GM18520 (cell line): ENCODE measurements around the gene LYZL2.
"Not testable (repeated sequence)": the region's sequence is repeated elsewhere in the genome, so short reads cannot be mapped to it uniquely, and the experiment has no call there.

Experiments used
- ATAC-seq: cut with Tn5 transposase; IDR thresholded peaks from one replicate; pipeline ENCODE4 v1.9.1; 2021; ENCODE audit not compliant: unreplicated experiment

Gene LYZL2

DNA sequence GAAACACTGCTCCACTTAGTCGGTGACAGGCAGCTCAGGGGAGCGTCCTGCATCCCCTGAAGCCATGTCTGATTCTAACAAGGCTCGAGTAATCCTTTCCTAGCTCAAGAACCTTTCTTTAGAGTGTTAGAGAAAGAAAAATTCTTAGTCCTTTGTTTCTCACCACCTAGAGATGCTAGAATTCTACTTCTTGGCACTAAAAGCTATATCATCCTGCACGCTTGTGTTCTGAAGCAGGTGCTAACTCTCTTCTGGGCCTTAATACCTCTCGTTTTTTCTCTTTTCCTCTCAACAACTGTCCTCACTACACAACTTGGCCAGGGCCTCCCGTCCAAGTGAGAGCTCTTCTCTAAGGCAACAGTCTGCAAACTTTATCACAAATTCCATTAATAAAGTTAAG is at the start of gene LYZL2:
TSS of gene LYZL2 (minus strand) at position 101 of the 400 bp plus-strand sequence. CDS start 2,838 bp downstream, outside the sequence.
- no peak for ATAC-seq

DNA sequence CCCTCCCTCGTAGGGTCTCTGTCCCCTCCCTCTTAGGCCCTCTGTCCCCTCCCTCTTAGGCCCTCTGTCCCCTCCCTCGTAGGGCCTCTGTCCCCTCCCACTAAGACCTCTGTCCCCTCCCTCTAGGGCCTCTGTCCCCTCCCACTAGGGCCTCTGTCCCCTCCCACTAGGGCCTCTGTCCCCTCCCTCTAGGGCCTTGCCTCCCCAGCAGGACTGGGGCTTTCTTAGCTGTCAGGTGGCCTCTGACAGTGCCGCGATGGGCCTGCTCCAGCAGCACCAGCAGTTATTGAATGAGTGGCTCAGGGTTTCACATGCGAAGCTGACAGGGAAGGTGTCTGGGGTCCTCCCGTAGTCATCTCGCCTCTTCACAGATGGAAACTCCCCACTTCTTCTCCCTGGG is 48.1 kb upstream of the LYZL2 start:
- ATAC-seq: peak; percentile 48

DNA sequence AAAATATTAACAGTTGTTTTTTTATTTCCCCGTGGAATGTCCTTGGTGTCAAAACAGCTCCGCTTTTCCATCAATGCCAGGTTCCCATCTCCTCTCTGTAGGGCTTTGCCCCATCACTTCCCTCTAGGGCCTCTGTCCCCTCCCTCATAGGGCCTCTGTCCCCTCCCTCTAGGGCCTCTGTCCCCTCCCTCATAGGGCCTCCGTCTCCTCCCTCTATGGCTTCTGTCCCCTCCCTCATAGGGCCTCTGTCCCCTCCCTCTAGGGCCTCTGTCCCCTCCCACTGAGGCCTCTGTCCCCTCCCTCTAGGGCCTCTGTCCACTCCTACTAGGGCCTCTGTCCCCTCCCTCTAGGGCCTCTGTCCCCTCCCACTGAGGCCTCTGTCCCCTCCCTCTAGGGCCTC is 47.6 kb upstream of the LYZL2 start:
- not testable (repeated sequence) for ATAC-seq

DNA sequence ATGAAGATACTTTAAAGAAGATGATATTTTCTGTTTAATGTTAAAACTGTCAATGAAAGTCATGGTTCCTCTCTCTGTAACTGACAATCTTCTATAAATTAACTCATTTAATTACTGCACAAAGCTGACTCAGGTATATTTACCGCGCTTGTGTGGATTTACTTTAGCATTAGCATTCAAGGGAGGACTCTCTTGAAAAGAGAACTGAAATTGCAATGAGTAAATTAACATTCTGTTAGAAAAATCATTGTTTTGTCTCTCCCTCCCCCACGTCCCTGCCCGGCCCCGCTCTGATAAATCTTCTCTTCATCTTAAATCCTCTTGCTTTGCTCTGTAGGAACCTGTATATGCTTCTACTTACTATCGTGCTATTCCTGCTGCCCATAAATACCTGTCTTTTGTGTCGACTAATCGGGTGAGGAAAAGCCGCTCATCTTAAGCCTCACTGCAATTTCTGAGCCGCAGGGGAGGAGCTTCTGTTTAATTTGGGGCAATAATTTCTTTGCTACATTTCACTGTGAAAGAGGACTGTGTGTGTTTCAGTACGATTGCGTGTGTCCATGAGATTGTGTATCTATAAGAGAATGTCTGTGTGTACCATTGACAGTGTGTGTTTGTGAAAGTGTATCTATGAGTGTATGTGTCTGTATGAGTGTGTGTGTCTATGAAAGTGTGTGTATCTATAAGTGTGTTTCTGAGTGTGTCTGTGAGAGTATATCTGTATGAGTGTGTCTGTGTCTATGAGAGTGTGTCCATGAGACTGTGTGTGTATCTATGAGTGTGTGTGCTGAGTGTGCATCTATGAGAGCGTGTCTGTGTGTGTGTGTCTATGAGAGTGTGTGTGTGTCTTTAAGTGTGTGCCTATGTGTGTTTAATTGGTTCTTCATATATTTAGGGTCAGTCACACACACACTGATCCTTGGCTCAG is 46.5 kb upstream of the LYZL2 start:
- ATAC-seq: no peak

DNA sequence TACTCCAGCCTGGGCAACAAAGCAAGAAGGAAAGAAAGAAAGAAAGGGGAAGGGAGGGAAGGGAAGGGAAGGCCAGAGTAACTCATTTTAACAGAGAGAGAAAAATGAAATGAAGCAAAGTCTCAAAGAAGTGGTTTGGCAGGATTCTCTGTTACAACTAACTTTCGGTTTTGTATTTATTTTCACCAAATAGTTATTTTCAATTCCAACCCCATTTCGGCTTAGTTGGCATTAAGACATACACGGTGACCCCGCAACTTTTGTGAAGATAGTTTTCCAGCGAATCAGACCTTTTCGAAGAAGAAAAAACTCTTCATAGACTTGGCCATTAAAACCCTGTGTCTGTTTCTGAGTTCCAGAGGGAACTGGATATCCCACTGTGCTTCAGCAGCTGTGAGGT is 45.2 kb upstream of the LYZL2 start:
- no peak for ATAC-seq

DNA sequence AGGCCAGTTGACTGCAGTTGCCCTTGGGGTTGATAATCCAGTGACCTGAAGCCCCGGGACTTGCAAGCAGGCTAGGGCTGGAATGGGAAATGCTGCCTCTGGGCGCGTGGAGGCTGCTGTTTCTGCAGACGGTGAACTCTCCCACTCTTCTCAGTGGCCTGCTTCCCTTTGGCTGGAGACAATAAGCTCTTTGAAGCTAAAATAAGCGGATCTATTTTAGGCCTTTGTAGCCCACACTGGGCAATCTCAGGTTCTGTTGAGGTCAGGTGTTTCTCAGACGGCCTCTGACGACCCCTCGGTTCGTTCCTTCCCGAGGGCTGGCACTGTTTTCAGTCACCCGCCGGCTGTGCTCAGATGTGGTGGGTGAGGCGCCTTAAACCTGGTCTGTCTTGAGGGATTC is 43.7 kb upstream of the LYZL2 start:
- not testable (repeated sequence) for ATAC-seq

DNA sequence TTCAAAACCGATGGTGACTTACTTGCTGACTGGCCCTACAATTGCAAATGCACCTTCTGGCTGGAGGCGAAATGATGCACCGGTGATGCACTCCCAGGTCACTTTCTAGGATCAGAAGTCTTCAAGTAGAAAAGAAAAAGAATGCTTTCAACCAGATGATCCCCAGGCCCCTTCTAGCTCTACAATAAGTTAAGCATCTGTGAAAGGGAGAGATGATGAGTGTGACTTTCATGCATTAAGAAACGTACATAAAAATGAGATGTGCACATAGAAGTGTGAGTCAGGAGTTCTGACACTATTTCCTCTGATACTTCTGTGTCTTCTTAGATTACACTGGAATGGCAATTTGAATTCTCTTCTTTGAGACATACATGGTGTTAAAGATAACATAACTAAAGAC is 42.8 kb upstream of the LYZL2 start:
- not testable (repeated sequence) for ATAC-seq

DNA sequence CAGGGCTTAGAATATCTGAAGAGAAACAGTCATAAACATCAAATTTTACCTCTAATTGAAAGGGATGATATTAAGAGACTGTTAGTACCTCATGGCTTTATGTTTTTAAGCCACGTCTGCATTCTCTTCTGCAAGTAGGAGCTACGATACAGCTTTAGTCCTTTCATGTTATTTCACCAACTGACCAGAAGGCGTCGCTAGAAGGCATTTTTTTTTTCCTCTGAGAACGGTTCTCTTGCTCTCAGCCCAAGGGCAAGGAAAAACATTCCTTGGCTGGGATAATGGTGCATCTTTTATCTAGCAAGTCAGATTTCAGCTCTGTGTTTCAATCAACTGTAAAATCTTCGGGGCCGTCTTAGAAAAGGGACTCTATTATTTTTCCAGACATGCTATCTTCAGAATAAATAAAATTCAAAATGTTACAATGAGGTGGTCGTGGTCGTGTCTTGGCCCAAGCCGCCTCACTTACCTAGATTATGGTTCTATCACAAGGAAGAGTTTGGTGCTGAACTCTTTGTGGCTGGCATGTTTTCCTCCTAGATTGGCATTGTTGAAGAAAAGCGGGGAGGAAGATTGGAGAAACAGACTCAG is 41.6 kb upstream of the LYZL2 start:
- peak; percentile 39 for ATAC-seq

DNA sequence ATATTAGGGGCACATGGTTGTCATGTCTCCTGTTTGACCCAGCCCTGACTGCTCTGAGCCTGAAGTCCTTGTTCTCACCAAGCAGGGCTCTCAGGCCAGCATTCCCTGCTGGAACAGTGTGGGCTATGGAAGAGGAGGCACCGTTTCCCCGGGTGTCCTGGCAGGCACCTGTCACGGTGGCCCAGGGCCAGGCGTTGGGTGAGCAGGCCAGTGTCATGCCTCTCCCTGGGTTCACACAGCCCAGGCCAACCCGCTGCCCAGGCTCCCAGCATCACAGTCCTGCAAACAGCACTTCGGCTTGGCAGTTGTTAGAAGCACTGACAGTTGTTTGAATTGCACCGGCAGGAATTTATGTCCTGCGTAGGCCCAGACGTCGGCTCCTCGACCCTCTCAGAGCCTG is 38.4 kb upstream of the LYZL2 start:
- not testable (repeated sequence) for ATAC-seq

DNA sequence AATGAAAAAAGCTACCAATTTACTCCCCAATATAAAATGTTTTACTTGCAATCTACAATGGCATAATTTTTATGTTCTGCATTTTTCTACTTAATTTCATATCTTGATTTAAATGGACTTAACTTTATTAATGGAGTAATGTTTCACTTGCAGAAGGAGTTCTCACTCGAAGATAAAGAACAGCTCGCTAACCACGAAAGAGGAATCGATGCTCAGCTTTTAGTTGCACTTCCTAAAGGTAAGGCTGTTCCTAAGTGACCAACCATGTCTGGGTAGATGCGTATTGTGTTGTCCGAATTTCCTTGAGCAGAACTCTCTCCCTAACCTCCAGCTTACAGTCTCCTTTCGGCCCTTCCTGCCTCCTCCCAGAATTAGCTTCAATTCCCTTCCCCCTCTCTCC is 33.9 kb upstream of the LYZL2 start:
- not testable (repeated sequence) for ATAC-seq

DNA sequence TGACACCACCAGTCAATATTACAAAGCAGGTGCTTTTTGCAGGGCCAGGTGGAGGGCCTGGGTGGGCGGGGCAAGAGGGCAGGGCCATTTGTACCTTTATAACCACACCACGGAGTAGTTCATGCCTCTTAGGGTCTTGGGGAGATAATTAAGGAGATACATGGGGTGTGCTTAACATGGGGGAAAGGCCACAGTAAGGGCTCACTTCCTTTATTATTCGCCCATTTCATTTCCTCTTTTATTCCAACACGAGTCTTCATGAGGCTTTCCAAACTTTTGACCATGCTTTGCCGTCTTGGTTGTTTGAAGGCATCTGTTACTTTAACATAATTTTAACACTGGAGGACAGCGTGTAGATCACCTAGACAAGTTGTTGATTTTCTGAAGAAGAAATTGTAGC is 33.3 kb upstream of the LYZL2 start:
- no peak for ATAC-seq

DNA sequence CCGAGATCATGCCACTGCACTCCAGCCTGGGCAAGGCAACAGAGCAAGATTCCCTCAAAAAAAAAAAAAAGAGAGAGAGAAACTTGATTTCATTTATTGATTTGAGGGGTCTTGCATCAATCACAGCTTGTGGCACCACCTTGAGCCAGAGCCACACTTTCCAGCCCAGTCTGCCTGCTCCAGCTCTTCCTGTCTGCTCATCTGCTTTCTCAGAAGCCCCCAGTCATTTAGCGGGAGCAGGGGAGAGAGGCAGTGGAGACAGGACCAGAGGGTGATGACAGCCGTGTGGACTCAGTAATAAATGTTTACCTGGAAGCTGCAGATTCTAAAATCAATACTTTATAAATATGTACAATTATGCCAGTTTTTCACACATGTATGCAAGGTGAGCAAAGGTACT is 30.8 kb upstream of the LYZL2 start:
- not testable (repeated sequence) for ATAC-seq

DNA sequence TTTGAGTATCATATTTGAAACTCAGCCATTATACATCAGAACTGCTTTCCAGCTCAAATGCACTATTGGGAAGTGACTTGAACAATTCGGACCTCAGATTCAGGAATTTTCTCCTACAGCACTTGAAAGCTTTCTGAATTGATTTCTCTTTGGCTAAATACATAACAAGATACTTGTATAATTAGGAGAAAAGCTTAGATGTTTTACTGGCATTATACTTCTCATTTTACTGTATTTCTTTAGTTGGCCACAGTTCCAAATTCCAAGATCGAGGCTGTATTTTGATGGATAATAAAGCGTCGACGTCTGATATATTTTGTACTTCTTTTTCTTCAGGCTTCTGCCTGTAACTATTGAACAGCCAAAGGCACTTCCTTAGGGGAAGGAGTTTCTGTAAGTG is 26.7 kb upstream of the LYZL2 start:
- ATAC-seq: no peak

DNA sequence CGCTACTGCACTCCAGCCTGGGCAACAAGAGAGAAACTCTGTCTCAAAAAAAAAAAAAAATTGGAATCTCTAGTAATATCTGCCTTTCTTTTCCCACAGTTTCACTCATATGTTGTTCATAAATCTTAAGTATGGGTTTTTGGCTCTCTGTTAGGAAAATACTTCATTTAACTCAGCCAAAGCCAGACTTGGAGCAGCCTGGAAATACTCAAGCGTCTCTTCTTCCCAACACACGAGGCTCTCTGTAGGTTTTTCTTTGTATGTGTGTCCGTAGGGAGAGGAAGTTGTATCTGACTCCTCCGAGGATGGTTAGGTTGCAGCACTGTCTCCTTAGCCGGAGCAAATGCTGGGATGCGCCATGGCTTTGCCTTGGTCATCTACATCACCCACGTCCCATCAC is 25.4 kb upstream of the LYZL2 start:
- not testable (repeated sequence) for ATAC-seq

DNA sequence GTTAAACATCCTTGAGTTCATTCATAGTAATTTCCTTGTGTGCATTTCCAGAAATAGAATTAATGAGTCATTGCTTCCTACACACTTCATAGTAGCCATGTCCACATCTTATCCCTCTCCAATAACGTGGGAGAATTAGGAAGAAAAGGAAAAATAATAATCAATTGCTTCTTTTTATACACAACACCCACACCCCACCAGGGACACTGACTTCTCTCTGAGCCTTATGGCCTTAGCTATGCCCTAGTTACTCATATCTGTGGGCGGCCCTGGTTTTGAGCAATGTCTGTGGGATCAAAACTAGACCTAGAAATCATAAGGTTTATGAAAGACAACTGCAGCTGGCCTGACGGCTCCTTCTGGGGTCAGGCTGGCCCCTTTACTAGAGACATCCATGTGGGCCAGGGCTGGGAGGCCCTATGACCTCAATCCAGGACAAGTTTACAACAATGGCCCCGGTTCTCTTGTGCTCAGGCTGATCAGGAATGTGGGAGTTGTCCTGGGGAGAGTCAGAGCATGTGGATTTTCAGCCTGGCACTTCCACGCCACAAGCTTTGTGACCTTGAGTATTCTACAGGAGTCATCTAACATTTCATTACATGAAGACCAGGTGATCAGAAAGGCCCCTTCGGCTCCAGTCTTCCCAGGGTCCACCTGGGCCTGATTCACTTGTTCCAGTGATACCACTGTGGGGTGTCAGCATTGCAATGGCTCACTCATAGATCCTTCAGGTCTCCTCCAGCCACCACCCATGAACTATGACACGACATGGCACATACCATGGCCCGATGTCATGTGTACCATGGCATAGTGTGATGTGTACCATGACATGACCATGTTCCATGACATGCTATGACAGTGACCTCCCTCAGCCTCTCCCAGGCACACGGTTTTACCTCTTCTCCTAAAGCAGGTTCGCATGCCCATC is 22.2 kb upstream of the LYZL2 start:
- not testable (repeated sequence) for ATAC-seq

DNA sequence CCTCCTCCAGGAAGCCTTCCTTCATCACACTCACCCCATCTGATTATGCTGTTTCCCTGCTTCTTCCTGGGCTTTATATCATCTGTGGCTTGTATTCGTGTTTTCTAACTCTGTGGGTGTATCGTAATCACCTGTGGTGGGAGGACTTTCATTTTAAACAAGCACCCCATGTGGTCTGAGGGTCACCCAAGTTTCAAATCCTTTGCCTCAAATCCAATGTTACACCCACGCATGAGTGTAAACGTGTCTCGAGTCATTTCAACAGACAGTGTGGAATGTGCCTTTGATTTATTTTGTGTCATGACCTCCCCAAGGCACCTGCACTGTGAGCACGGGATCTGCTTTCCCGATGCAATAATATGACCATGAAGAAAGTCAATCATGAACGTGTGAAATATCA is 17.5 kb upstream of the LYZL2 start:
- ATAC-seq: no peak

DNA sequence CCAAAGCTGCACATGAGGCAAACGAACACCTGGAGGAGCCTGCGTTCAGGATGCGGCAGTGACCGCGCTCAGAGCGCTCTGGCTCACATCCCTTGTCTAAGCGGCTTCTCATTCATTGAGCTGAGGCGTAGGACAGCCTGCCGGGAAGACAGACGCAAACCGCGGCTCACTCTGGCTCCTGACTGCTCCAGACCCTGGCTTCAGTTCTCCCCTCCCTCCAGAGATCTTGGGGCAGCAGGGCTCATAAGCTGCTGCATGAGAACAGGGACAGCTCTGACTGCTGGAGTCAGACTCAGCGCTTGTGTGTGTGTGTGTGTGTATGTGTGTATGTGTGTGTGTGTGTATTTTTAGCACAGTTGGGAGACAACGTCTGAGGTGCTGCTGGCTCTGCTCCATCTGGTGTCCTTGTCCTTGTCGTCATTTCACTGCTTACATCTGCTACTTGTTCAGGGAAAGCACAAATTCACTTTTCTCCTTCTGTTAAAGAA is 15.8 kb upstream of the LYZL2 start:
- ATAC-seq: no peak

DNA sequence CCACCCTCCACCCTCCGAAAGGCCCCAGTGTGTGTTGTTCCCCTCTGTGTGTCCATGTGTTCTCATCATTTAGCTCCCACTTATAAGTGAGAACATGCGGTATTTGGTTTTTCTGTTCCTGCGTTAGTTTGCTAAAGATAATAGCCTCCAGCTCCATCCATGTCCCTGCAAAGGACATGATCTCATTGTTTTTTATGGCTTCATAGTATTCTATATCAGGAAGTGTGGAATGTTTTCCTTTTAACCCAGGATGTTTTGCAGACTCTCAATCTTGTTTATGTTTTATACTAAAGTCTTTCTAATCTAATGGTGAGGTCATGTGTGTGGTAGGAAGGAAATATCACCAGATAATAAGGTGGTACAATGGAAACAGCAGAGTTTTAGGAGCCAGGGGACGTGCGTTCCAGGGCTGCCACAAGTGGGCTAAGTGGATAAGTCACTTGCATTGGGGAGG is 14.9 kb upstream of the LYZL2 start:
- not testable (repeated sequence) for ATAC-seq

DNA sequence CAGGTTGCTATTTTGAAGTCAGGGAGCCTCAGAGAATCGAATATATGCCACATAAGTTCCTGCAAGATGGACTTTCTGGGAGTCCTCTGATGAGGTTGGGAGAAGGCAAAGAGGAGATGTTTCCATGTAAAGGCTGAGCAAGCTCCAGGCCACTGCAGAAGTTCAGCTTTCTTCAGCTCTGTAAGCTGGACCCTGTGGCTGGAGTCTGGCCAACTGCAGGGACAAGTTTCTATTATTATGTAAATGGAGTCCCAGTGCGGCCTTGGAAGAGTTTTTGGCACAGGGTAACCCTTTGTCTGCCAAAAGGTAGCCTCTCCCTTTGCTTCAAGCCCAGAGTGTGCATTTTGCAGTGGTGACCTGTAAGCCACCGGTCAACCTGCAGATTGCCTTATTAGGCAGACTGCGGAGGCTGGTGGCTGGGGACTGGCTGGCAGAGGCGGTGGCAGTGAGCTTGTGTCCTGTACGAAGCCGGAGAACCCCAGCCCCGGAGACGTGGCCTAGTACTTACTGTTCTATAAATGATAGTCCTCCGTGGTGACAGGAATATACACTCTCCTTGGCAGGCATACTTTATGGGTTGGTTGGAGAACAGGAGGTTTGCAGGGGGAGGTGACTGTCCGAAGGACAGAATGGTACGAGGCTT is 14.1 kb upstream of the LYZL2 start:
- not testable (repeated sequence) for ATAC-seq

DNA sequence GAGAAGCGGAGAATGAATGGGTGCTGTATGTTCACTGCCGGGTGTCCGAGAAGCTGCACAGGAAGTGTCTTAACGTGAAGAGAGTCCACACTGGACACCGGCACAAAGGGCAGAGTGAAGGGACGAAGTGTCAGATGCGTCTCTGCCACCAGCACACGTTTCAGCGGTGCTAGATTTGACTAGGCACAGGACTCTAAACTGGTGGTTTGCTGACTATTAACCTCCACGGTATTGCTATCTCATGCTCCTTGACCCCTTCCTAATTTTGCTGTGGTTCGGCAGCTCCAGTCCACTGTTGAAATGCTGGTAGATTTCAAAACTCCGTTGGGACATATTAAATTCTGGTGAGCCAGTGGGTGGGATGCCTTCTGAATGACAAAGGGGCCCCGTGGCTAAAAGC is 13.3 kb upstream of the LYZL2 start:
- ATAC-seq: not testable (repeated sequence)
